HepG2 (cell line): ENCODE results near the gene ZNF625. TPM values are rescaled to one million over a fixed set of nuclear protein-coding genes. Genes with fewer than 3 reads are reported as not detected.
A peak's percentile ranks its signal among the peaks of the same experiment; 100 is the strongest.

Source experiments
- ATF3 ChIP-seq: sonication (generic); formaldehyde crosslinking; IDR thresholded peaks from 2 replicates; pipeline ENCODE4 v1.4.0; 2020; ENCODE audit warnings: missing genetic modification reagents
- EZH2 ChIP-seq: conservative IDR thresholded peaks from 2 replicates; pipeline ENCODE4 v1.6.1; 2012; ENCODE audit warnings: mild to moderate bottlenecking, low read depth, low read length, moderate library complexity
- FOSL2 ChIP-seq: sonication (generic); formaldehyde crosslinking; IDR thresholded peaks from 2 replicates; pipeline ENCODE4 v1.4.0; 2020; ENCODE audit warnings: missing genetic modification reagents
- GABPB1 ChIP-seq: IDR thresholded peaks from 2 replicates; pipeline ENCODE4 v1.6.1; 2016; ENCODE audit warnings: mild to moderate bottlenecking, missing genetic modification reagents, moderate library complexity, missing compliant biosample characterization
- GMEB1 ChIP-seq: sonication (generic); formaldehyde crosslinking; IDR thresholded peaks from 2 replicates; pipeline ENCODE4 v1.5.1; 2020; ENCODE audit warnings: missing genetic modification reagents, mild to moderate bottlenecking, borderline replicate concordance
- HMGXB3 ChIP-seq: sonication (generic); formaldehyde crosslinking; IDR thresholded peaks from 2 replicates; pipeline ENCODE4 v1.4.0; 2020; ENCODE audit warnings: missing genetic modification reagents, borderline replicate concordance
- MTA1 ChIP-seq: sonication (generic); formaldehyde crosslinking; IDR thresholded peaks from 2 replicates; pipeline ENCODE4 v1.4.0; 2020; ENCODE audit warnings: missing genetic modification reagents, mild to moderate bottlenecking, borderline replicate concordance
- MTF2 ChIP-seq: sonication (generic); formaldehyde crosslinking; IDR thresholded peaks from 2 replicates; pipeline ENCODE4 v1.5.0; 2020; ENCODE audit warnings: missing genetic modification reagents, borderline replicate concordance
- NFYB ChIP-seq: sonication (generic); formaldehyde crosslinking; IDR thresholded peaks from 2 replicates; pipeline ENCODE4 v1.4.0; 2020; ENCODE audit warnings: missing genetic modification reagents
- RBM22 ChIP-seq: fragments of 200-400 bp; formaldehyde crosslinking; optimal IDR thresholded peaks from 2 replicates; pipeline ENCODE3; 2017; ENCODE audit warnings: mild to moderate bottlenecking, low read length, moderate library complexity
- SMAD3 ChIP-seq: sonication (generic); formaldehyde crosslinking; IDR thresholded peaks from 2 replicates; pipeline ENCODE4 v1.4.0; 2020; ENCODE audit warnings: missing genetic modification reagents
- TCF7 ChIP-seq: sonication (generic); IDR thresholded peaks from 2 replicates; pipeline ENCODE4 v1.6.1; 2016; ENCODE audit warnings: antibody characterized with exemption, low read depth
- UBTF ChIP-seq: sonication (generic); formaldehyde crosslinking; IDR thresholded peaks from 2 replicates; pipeline ENCODE4 v1.4.0; 2020; ENCODE audit warnings: mild to moderate bottlenecking, missing genetic modification reagents
- ZFY ChIP-seq: sonication (generic); formaldehyde crosslinking; IDR thresholded peaks from 2 replicates; pipeline ENCODE4 v1.4.0; 2020; ENCODE audit warnings: missing genetic modification reagents
- ZNF350 ChIP-seq: sonication (generic); formaldehyde crosslinking; IDR thresholded peaks from 2 replicates; pipeline ENCODE4 v1.4.0; 2020; ENCODE audit warnings: mild to moderate bottlenecking, low read depth, missing genetic modification reagents, borderline replicate concordance
- ZNF543 ChIP-seq: sonication (generic); formaldehyde crosslinking; IDR thresholded peaks from 2 replicates; pipeline ENCODE4 v1.4.0; 2020; ENCODE audit warnings: mild to moderate bottlenecking, missing genetic modification reagents
- polyA plus RNA-seq, 8 experiments: library from polyadenylated mRNA; depleted of rRNA in 3 of 8; stranded (reverse) in 7 of 8; unstranded in 1 of 8; fragments of >200 nt; fragmentation: Illumina TruSeq in 4 of 8; extraction: Trizol in 4 of 8; gene quantifications; 2 replicates each; pipeline versions ENCODE4 v1.2.1 to v1.2.3, GENCODE V29; 2011 to 2016; ENCODE audit warnings: low read depth in 4 of 8, missing spikeins in 1 of 8, mixed read lengths in 1 of 8; ENCODE audit not compliant: insufficient read depth in 1 of 8
- total RNA-seq, 5 experiments: library from RNA; depleted of rRNA; stranded (reverse); fragments of >200 nt; fragmentation: Illumina TruSeq; extraction: Trizol; gene quantifications; 2 replicates each; pipeline ENCODE4 v1.2.3, GENCODE V29; 2016; ENCODE audit warnings: low read depth in 1 of 5
- TF ChIP-seq, protein P1 (sequence below): sonication (generic); formaldehyde crosslinking; IDR thresholded peaks from 2 replicates; pipeline ENCODE4; 2020; ENCODE audit warnings: missing genetic modification reagents, mild to moderate bottlenecking, borderline replicate concordance

ZNF625 gene
- total and polyA plus RNA-seq, 2 of the 13 experiments (the other 11 are each of a cell fraction or from before 2014, with no cell fraction given), result 1.7 to 12.2 TPM

GRCh38 chr19:12140545-12141404 lies 15.8 kb downstream of the ZNF625 start (continued):
- TF ChIP-seq HMGXB3 (CRISPR knock-in tag), result no peak
- peak; percentile 40; the same call in 1 of the 2 replicates for TF ChIP-seq FOSL2 (CRISPR knock-in tag)
- no peak for TF ChIP-seq ZNF350 (CRISPR knock-in tag)
- TF ChIP-seq MTF2 (CRISPR knock-in tag), result no peak
- no peak for TF ChIP-seq TCF7
- TF ChIP-seq RBM22, result no peak
- peak; percentile 82 for TF ChIP-seq SMAD3 (CRISPR knock-in tag)
- no peak for TF ChIP-seq UBTF (CRISPR knock-in tag)
- TF ChIP-seq NFYB, result no peak
- TF ChIP-seq ZFY, result no peak
- peak; percentile 35; the same call in 1 of the 2 replicates for TF ChIP-seq GABPB1
- TF ChIP-seq MTA1 (CRISPR knock-in tag), result 0 out of 2 replicates have a peak, but pooled peaks have one; percentile 51
- TF ChIP-seq, protein P1, sequence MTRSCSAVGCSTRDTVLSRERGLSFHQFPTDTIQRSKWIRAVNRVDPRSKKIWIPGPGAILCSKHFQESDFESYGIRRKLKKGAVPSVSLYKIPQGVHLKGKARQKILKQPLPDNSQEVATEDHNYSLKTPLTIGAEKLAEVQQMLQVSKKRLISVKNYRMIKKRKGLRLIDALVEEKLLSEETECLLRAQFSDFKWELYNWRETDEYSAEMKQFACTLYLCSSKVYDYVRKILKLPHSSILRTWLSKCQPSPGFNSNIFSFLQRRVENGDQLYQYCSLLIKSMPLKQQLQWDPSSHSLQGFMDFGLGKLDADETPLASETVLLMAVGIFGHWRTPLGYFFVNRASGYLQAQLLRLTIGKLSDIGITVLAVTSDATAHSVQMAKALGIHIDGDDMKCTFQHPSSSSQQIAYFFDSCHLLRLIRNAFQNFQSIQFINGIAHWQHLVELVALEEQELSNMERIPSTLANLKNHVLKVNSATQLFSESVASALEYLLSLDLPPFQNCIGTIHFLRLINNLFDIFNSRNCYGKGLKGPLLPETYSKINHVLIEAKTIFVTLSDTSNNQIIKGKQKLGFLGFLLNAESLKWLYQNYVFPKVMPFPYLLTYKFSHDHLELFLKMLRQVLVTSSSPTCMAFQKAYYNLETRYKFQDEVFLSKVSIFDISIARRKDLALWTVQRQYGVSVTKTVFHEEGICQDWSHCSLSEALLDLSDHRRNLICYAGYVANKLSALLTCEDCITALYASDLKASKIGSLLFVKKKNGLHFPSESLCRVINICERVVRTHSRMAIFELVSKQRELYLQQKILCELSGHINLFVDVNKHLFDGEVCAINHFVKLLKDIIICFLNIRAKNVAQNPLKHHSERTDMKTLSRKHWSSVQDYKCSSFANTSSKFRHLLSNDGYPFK (CRISPR knock-in tag), result peak; percentile 11; the same call in 1 of the 2 replicates
- peak; percentile 14; the same call in 1 of the 2 replicates for TF ChIP-seq ZNF543
- TF ChIP-seq ATF3 (CRISPR knock-in tag), result no peak
- TF ChIP-seq GMEB1, result no peak
- TF ChIP-seq EZH2, result no peak
